Panc1 (cell line): ENCODE results near the gene MYCBP2.

ENCODE experiments used
- CTCF ChIP-seq: fragments of 450-650 bp; IDR thresholded peaks from 2 replicates; pipeline ENCODE4 v1.5.1; 2017; ENCODE audit warnings: mild to moderate bottlenecking
- POLR2AphosphoS5 ChIP-seq: IDR thresholded peaks from 2 replicates; pipeline ENCODE4 v1.6.1; 2012; ENCODE audit warnings: mild to moderate bottlenecking, low read depth, low read length, moderate library complexity
- SIN3A ChIP-seq: IDR thresholded peaks from 2 replicates; pipeline ENCODE4 v1.6.1; 2012; ENCODE audit warnings: low read depth, mild to moderate bottlenecking, low read length, moderate library complexity, borderline replicate concordance; ENCODE audit not compliant: insufficient read depth
- TF ChIP-seq, protein P1 (sequence below), 2 experiments: IDR thresholded peaks; 2 replicates each; pipeline ENCODE4 v1.6.1; 2011 to 2012; ENCODE audit warnings: low read depth in 2 of 2, control low read depth in 1 of 2, low read length in 1 of 2, mild to moderate bottlenecking in 1 of 2, moderate library complexity in 1 of 2; ENCODE audit not compliant: insufficient read depth in 1 of 2

DNA sequence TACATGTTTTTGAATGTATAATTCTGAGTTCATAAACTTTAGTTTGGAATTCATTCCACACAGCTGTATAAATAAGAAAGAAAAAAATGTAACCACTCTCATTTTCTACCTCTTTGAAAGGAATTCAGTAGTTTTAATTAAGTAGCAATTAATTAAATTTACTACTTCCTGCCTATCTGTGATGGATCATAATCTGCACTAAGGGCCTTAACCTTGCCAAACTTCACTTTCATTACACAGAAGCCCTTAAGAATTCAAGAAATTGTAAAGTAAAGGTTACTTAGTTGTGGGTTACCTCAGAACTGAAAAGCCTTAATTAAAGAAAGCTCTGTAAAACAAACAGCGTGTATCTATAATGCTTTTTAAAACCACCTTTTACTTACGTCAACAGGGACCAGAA lies 188.1 kb downstream of the MYCBP2 start:
- TF ChIP-seq, protein P1, sequence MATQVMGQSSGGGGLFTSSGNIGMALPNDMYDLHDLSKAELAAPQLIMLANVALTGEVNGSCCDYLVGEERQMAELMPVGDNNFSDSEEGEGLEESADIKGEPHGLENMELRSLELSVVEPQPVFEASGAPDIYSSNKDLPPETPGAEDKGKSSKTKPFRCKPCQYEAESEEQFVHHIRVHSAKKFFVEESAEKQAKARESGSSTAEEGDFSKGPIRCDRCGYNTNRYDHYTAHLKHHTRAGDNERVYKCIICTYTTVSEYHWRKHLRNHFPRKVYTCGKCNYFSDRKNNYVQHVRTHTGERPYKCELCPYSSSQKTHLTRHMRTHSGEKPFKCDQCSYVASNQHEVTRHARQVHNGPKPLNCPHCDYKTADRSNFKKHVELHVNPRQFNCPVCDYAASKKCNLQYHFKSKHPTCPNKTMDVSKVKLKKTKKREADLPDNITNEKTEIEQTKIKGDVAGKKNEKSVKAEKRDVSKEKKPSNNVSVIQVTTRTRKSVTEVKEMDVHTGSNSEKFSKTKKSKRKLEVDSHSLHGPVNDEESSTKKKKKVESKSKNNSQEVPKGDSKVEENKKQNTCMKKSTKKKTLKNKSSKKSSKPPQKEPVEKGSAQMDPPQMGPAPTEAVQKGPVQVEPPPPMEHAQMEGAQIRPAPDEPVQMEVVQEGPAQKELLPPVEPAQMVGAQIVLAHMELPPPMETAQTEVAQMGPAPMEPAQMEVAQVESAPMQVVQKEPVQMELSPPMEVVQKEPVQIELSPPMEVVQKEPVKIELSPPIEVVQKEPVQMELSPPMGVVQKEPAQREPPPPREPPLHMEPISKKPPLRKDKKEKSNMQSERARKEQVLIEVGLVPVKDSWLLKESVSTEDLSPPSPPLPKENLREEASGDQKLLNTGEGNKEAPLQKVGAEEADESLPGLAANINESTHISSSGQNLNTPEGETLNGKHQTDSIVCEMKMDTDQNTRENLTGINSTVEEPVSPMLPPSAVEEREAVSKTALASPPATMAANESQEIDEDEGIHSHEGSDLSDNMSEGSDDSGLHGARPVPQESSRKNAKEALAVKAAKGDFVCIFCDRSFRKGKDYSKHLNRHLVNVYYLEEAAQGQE (IDR thresholded peaks at IDR 0.05; ENCODE audit: insufficient read depth in 1 of 2, low read depth in 2 of 2, low read length in 1 of 2) = no peak
- TF ChIP-seq CTCF (no peak), SIN3A (no peak), POLR2AphosphoS5 (no peak)
